Measurements from ENCODE around the gene PTBP3.
"Not testable (repeated sequence)": the region's sequence is repeated elsewhere in the genome, so short reads cannot be mapped to it uniquely, and the experiment has no call there.

Gene PTBP3

GRCh38 chr9:112316258-112316943 lies 17.0 kb downstream of the PTBP3 start:
- no peak for DNase-seq

GRCh38 chr9:112315331-112316257 lies 17.8 kb downstream of the PTBP3 start:
- no peak for DNase-seq

- no peak for DNase-seq
These were observed 21.3 kb downstream of the PTBP3 start for GRCh38 chr9:112312139-112312538.

GRCh38 chr9:112311497-112311896 lies 21.9 kb downstream of the PTBP3 start:
- DNase-seq: no peak

- DNase-seq: no peak
These were observed 22.6 kb downstream of the PTBP3 start for GRCh38 chr9:112310826-112311225.

GRCh38 chr9:112308588-112308987 lies 24.8 kb downstream of the PTBP3 start:
- DNase-seq: no peak

GRCh38 chr9:112301420-112301819 lies 32.0 kb downstream of the PTBP3 start:
- no peak for DNase-seq

- DNase-seq: no peak
These were observed 33.9 kb downstream of the PTBP3 start for GRCh38 chr9:112299514-112299913.

GRCh38 chr9:112296929-112297328 lies 36.5 kb downstream of the PTBP3 start:
- DNase-seq: no peak

- no peak for DNase-seq
These were observed 38.2 kb downstream of the PTBP3 start for GRCh38 chr9:112295174-112295573.

GRCh38 chr9:112288029-112288428 lies 45.4 kb downstream of the PTBP3 start:
- no peak for DNase-seq

GRCh38 chr9:112286926-112287325 lies 46.5 kb downstream of the PTBP3 start:
- DNase-seq: no peak

GRCh38 chr9:112285056-112285455 lies 48.4 kb downstream of the PTBP3 start:
- no peak for DNase-seq

GRCh38 chr9:112283582-112284253 lies 49.7 kb downstream of the PTBP3 start:
- no peak for DNase-seq

GRCh38 chr9:112282841-112283240 lies 50.6 kb downstream of the PTBP3 start:
- DNase-seq: not testable (repeated sequence)

GRCh38 chr9:112280904-112281303 lies 52.5 kb downstream of the PTBP3 start:
- DNase-seq: no peak

GRCh38 chr9:112279501-112279900 lies 53.9 kb downstream of the PTBP3 start:
- no peak for DNase-seq

GRCh38 chr9:112278152-112278551 lies 55.3 kb downstream of the PTBP3 start:
- no peak for DNase-seq

GRCh38 chr9:112274600-112274999 lies 58.8 kb downstream of the PTBP3 start:
- no peak for DNase-seq

GRCh38 chr9:112273876-112274275 lies 59.5 kb downstream of the PTBP3 start:
- no peak for DNase-seq

- no peak for DNase-seq
These were observed 61.8 kb downstream of the PTBP3 start for GRCh38 chr9:112271466-112272098.

GRCh38 chr9:112268413-112268812 lies 65.0 kb downstream of the PTBP3 start:
- DNase-seq: no peak

GRCh38 chr9:112267086-112267485 lies 66.3 kb downstream of the PTBP3 start:
- DNase-seq: not testable (repeated sequence)
